COLO829 (cell line): ENCODE measurements around the gene MYO15B.

Experiments used
- DNase-seq: peaks from one replicate; pipeline ENCODE4 v3.0.0; 2012; ENCODE audit warnings: low spot score

The MYO15B gene

GRCh38 chr17:75587675-75588595, at the start of gene MYO15B:
Gene MYO15B (plus strand): TSS chr17:75587800. CDS start chr17:75588058, 258 bp downstream.
- DNase-seq: no peak

GRCh38 chr17:75539967-75540729, 47.5 kb upstream of the MYO15B start:
- no peak for DNase-seq

GRCh38 chr17:75540923-75541503, 46.6 kb upstream of the MYO15B start:
- DNase-seq: no peak

- no peak for DNase-seq
Measured at GRCh38 chr17:75542229-75542628, 45.4 kb upstream of the MYO15B start.

GRCh38 chr17:75542728-75543336, 44.8 kb upstream of the MYO15B start:
- no peak for DNase-seq

GRCh38 chr17:75544250-75544649, 43.4 kb upstream of the MYO15B start:
- no peak for DNase-seq

- DNase-seq: no peak
Measured at GRCh38 chr17:75546181-75546580, 41.4 kb upstream of the MYO15B start.

- DNase-seq: no peak
Measured at GRCh38 chr17:75547091-75547490, 40.5 kb upstream of the MYO15B start.

GRCh38 chr17:75548813-75549212, 38.8 kb upstream of the MYO15B start:
- no peak for DNase-seq

- no peak for DNase-seq
Measured at GRCh38 chr17:75549246-75550138, 38.1 kb upstream of the MYO15B start.

- DNase-seq: no peak
Measured at GRCh38 chr17:75550139-75550465, 37.5 kb upstream of the MYO15B start.

GRCh38 chr17:75551266-75551665, 36.3 kb upstream of the MYO15B start:
- DNase-seq: no peak

GRCh38 chr17:75552425-75553294, 34.9 kb upstream of the MYO15B start:
- DNase-seq: no peak

GRCh38 chr17:75553295-75554110, 34.1 kb upstream of the MYO15B start:
- no peak for DNase-seq

GRCh38 chr17:75555679-75556153, 31.9 kb upstream of the MYO15B start:
- no peak for DNase-seq

- DNase-seq: no peak
Measured at GRCh38 chr17:75557075-75557851, 30.3 kb upstream of the MYO15B start.

- no peak for DNase-seq
Measured at GRCh38 chr17:75557852-75558665, 29.5 kb upstream of the MYO15B start.
